ENCODE measurements around the gene ERMARD.

DNA sequence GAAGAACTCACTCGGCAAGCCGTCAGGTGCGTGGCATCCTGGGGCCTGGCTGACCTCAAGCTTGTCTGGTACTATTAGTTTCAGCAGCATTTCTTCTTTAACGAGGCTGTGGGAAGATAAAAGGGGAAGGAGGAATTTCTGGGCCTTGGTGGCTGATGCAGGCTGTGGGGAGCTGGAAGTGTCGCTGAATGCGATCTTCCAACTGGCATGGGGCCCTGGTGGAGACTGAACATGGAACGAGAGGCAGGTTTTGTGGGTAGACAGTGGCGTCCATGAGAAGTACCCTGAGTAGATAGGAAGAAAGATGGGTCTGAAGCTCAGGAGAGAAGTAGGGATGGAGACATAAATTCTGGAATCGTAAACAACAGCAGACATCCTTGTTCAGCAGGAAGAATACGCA lies 23.9 kb downstream of the ERMARD start:
- TF ChIP-seq, protein P1, sequence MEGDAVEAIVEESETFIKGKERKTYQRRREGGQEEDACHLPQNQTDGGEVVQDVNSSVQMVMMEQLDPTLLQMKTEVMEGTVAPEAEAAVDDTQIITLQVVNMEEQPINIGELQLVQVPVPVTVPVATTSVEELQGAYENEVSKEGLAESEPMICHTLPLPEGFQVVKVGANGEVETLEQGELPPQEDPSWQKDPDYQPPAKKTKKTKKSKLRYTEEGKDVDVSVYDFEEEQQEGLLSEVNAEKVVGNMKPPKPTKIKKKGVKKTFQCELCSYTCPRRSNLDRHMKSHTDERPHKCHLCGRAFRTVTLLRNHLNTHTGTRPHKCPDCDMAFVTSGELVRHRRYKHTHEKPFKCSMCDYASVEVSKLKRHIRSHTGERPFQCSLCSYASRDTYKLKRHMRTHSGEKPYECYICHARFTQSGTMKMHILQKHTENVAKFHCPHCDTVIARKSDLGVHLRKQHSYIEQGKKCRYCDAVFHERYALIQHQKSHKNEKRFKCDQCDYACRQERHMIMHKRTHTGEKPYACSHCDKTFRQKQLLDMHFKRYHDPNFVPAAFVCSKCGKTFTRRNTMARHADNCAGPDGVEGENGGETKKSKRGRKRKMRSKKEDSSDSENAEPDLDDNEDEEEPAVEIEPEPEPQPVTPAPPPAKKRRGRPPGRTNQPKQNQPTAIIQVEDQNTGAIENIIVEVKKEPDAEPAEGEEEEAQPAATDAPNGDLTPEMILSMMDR (IDR thresholded peaks at IDR 0.05; ENCODE audit: insufficient read depth, low read length): no peak
- TF ChIP-seq POLR2AphosphoS5 (IDR thresholded peaks at IDR 0.05; ENCODE audit: low read depth): no peak
- no peak for TF ChIP-seq SPI1 (IDR thresholded peaks at IDR 0.05; ENCODE audit: borderline replicate concordance, low read depth)
- TF ChIP-seq, protein P2, sequence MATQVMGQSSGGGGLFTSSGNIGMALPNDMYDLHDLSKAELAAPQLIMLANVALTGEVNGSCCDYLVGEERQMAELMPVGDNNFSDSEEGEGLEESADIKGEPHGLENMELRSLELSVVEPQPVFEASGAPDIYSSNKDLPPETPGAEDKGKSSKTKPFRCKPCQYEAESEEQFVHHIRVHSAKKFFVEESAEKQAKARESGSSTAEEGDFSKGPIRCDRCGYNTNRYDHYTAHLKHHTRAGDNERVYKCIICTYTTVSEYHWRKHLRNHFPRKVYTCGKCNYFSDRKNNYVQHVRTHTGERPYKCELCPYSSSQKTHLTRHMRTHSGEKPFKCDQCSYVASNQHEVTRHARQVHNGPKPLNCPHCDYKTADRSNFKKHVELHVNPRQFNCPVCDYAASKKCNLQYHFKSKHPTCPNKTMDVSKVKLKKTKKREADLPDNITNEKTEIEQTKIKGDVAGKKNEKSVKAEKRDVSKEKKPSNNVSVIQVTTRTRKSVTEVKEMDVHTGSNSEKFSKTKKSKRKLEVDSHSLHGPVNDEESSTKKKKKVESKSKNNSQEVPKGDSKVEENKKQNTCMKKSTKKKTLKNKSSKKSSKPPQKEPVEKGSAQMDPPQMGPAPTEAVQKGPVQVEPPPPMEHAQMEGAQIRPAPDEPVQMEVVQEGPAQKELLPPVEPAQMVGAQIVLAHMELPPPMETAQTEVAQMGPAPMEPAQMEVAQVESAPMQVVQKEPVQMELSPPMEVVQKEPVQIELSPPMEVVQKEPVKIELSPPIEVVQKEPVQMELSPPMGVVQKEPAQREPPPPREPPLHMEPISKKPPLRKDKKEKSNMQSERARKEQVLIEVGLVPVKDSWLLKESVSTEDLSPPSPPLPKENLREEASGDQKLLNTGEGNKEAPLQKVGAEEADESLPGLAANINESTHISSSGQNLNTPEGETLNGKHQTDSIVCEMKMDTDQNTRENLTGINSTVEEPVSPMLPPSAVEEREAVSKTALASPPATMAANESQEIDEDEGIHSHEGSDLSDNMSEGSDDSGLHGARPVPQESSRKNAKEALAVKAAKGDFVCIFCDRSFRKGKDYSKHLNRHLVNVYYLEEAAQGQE (IDR thresholded peaks at IDR 0.05; ENCODE audit: insufficient replicate concordance, low read depth): no peak
